ENCODE measurements around the gene CRYL1.

CRYL1 gene

GRCh38 chr13:20428666-20429644 is 96.7 kb downstream of the CRYL1 start:
- no peak for TF ChIP-seq CTCF (IDR thresholded peaks at IDR 0.05)
- no peaks in the 10 kb centered on the region for H3K9me3 Mint-ChIP-seq
- H3K27me3 Mint-ChIP-seq (ENCODE audit: low read depth, poor library complexity), result peaks cover 12% of the 10 kb centered on the region
- no peak overlapping the region for H3K27ac Mint-ChIP-seq
- no peak for DNase-seq
- H3K4me1 Mint-ChIP-seq, result peaks cover 27% of the 10 kb centered on the region
- no peak overlapping the region for H3K4me3 Mint-ChIP-seq
- no peaks in the 10 kb centered on the region for H3K36me3 Mint-ChIP-seq (ENCODE audit: low read depth)

GRCh38 chr13:20426766-20427448 is 98.8 kb downstream of the CRYL1 start:
- H3K27me3 Mint-ChIP-seq (ENCODE audit: low read depth, poor library complexity), result peaks cover 12% of the 10 kb centered on the region

GRCh38 chr13:20425819-20426219 is 99.8 kb downstream of the CRYL1 start:
- no peaks in the 10 kb centered on the region for H3K9me3 Mint-ChIP-seq
- H3K36me3 Mint-ChIP-seq (ENCODE audit: low read depth), result no peaks in the 10 kb centered on the region
- no peak for DNase-seq
- no peak overlapping the region for H3K4me3 Mint-ChIP-seq
- H3K27me3 Mint-ChIP-seq (ENCODE audit: low read depth, poor library complexity), result peaks cover 12% of the 10 kb centered on the region
- TF ChIP-seq CTCF (IDR thresholded peaks at IDR 0.05), result no peak
- H3K27ac Mint-ChIP-seq, result peak overlapping the region; percentile 29
- H3K4me1 Mint-ChIP-seq, result peaks cover 7% of the 10 kb centered on the region

More at GRCh38 chr13:20426766-20427448, 98.8 kb downstream of the CRYL1 start:
- no peak for TF ChIP-seq CTCF (IDR thresholded peaks at IDR 0.05)
- no peaks in the 10 kb centered on the region for H3K9me3 Mint-ChIP-seq
- H3K4me3 Mint-ChIP-seq, result no peak overlapping the region
- no peak overlapping the region for H3K27ac Mint-ChIP-seq
- no peak for DNase-seq
- H3K4me1 Mint-ChIP-seq, result peaks cover 13% of the 10 kb centered on the region
- no peaks in the 10 kb centered on the region for H3K36me3 Mint-ChIP-seq (ENCODE audit: low read depth)

- H3K36me3 Mint-ChIP-seq (ENCODE audit: low read depth), result no peaks in the 10 kb centered on the region
- peaks cover 8% of the 10 kb centered on the region for H3K27me3 Mint-ChIP-seq (ENCODE audit: low read depth, poor library complexity)
- DNase-seq, result no peak
- TF ChIP-seq CTCF (IDR thresholded peaks at IDR 0.05), result no peak
- H3K4me1 Mint-ChIP-seq, result peaks cover 13% of the 10 kb centered on the region
- no peak overlapping the region for H3K4me3 Mint-ChIP-seq
- peak overlapping the region; percentile 64 for H3K27ac Mint-ChIP-seq
- H3K9me3 Mint-ChIP-seq, result no peaks in the 10 kb centered on the region
Observed at GRCh38 chr13:20424949-20425348, 100.7 kb downstream of the CRYL1 start.

DNA sequence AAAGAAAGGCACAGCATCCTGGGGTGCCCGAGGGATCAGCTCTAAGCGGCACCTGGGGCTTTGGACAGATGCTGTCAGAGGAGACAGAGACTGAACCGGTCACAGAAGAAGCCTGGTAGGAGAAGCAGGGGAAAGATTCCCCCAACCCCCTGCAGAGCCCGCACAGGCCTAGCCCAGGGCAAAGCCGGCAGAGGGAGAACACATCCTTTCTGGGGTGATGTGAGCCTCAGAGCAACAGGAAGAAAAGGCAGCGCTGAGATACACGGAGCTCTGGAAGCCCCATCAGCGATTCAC is 101.2 kb downstream of the CRYL1 start:
- H3K36me3 Mint-ChIP-seq (ENCODE audit: low read depth), result no peaks in the 10 kb centered on the region
- peaks cover 8% of the 10 kb centered on the region for H3K27me3 Mint-ChIP-seq (ENCODE audit: low read depth, poor library complexity)
- H3K9me3 Mint-ChIP-seq, result peaks cover 4% of the 10 kb centered on the region
- H3K4me1 Mint-ChIP-seq, result peaks cover 18% of the 10 kb centered on the region
- peak overlapping the region; percentile 90 for H3K27ac Mint-ChIP-seq
- no peak for DNase-seq
- no peak overlapping the region for H3K4me3 Mint-ChIP-seq
- TF ChIP-seq CTCF (IDR thresholded peaks at IDR 0.05), result no peak
